Endodermal cell (in vitro differentiated cells): ENCODE data around the gene NUBPL. TPM values are rescaled to one million over a fixed set of nuclear protein-coding genes. Genes with fewer than 3 reads are reported as not detected.

Source experiments
- DNase-seq: peaks from one replicate; pipeline ENCODE4 v3.0.0-alpha.2; 2017
- H3K27ac ChIP-seq: 2 replicates; pipeline ENCODE4 v1.5.1; 2013; ENCODE audit warnings: mild to moderate bottlenecking, low read depth, low read length, moderate library complexity
- H3K27me3 ChIP-seq: 2 replicates; pipeline ENCODE4 v1.6.1; 2013; ENCODE audit warnings: mild to moderate bottlenecking, low read length, moderate library complexity; ENCODE audit not compliant: insufficient read depth, control insufficient read depth, poor library complexity, severe bottlenecking
- H3K36me3 ChIP-seq: 2 replicates; pipeline ENCODE4 v1.7.0; 2013; ENCODE audit warnings: mild to moderate bottlenecking, low read length, moderate library complexity; ENCODE audit not compliant: control insufficient read depth, insufficient read depth
- H3K4me1 ChIP-seq: one replicate; pipeline ENCODE4 v1.7.0; 2013; ENCODE audit warnings: low read length; ENCODE audit not compliant: control insufficient read depth, insufficient read depth
- H3K4me3 ChIP-seq: 2 replicates; pipeline ENCODE4 v1.5.1; 2013; ENCODE audit warnings: mild to moderate bottlenecking, low read length, moderate library complexity
- H3K9ac ChIP-seq: 2 replicates; pipeline ENCODE4 v1.6.1; 2013; ENCODE audit warnings: mild to moderate bottlenecking, low read length, moderate library complexity; ENCODE audit not compliant: poor library complexity, severe bottlenecking; ENCODE audit errors: extremely low read depth
- H3K9me3 ChIP-seq: 2 replicates; pipeline ENCODE4 v1.6.1; 2013; ENCODE audit warnings: mild to moderate bottlenecking, low read length, moderate library complexity; ENCODE audit not compliant: control insufficient read depth
- H3K27ac Mint-ChIP-seq: 2 replicates; pipeline ENCODE4 v1.8.0; 2020; ENCODE audit warnings: mixed read lengths
- H3K27me3 Mint-ChIP-seq: 2 replicates; pipeline ENCODE4 v1.8.0; 2021; ENCODE audit warnings: mild to moderate bottlenecking, mixed read lengths; ENCODE audit not compliant: insufficient read depth
- H3K36me3 Mint-ChIP-seq: 2 replicates; pipeline ENCODE4 v1.8.0; 2020; ENCODE audit warnings: low read depth, mixed read lengths
- H3K4me1 Mint-ChIP-seq: 2 replicates; pipeline ENCODE4 v1.8.0; 2020; ENCODE audit warnings: mixed read lengths
- H3K4me3 Mint-ChIP-seq: 2 replicates; pipeline ENCODE4 v1.8.0; 2020; ENCODE audit warnings: mild to moderate bottlenecking, moderate library complexity, mixed read lengths
- H3K9me3 Mint-ChIP-seq: 2 replicates; pipeline ENCODE4 v1.8.0; 2020; ENCODE audit warnings: mild to moderate bottlenecking, mixed read lengths
- CTCF ChIP-seq: fragments of 200-600 bp; sonication (generic); conservative IDR thresholded peaks from 2 replicates; pipeline ENCODE4 v1.5.0; 2021; ENCODE audit warnings: antibody characterized with exemption, mild to moderate bottlenecking
- WGBS, 2 experiments: methylation state at CpG; one replicate each; pipeline versions ENCODE4 v1.1.5 to v1.1.7; 2013; ENCODE audit warnings: missing lambda C conversion rate in 2 of 2, mixed read lengths in 1 of 2; ENCODE audit not compliant: insufficient coverage in 1 of 2, insufficient read length in 1 of 2; 5-methylcytosine and 5-hydroxymethylcytosine counted together
- total RNA-seq, 2 donors: library from RNA; stranded (reverse); fragmentation: NEBNext Ultra II Directional in 1 of 2; extraction: Animal tissue kit (Norgen Biotek cat#: 25700) in 1 of 2; gene quantifications; 2 replicates in 1 of 2; 3 replicates in 1 of 2; pipeline ENCODE4 v1.2.1, GENCODE V29; 2021

NUBPL gene
- total RNA-seq, 2 donors from 2014 or later, result 12.2 to 14.0 TPM

GRCh38 chr14:31541702-31542101 lies 19.5 kb upstream of the NUBPL start:
- no peaks in the 10 kb centered on the region for H3K4me1 Mint-ChIP-seq
- no peaks in the 10 kb centered on the region for H3K27me3 Mint-ChIP-seq

GRCh38 chr14:31543969-31544799 lies 17.0 kb upstream of the NUBPL start:
- Histone ChIP-seq H3K4me3 (no peak overlapping the region), H3K9me3 (no peaks in the 10 kb centered on the region), H3K9ac (no peak overlapping the region), H3K36me3 (no peaks in the 10 kb centered on the region), H3K4me1 (no peaks in the 10 kb centered on the region), H3K27me3 (no peaks in the 10 kb centered on the region), H3K27ac (no peak overlapping the region)
- no peaks in the 10 kb centered on the region for H3K4me1 Mint-ChIP-seq
- peak; percentile 66 for TF ChIP-seq CTCF
- H3K36me3 Mint-ChIP-seq, result no peaks in the 10 kb centered on the region
- no peak overlapping the region for H3K27ac Mint-ChIP-seq
- no peak overlapping the region for H3K4me3 Mint-ChIP-seq
- no peaks in the 10 kb centered on the region for H3K9me3 Mint-ChIP-seq
- peak; percentile 46 for DNase-seq
- H3K27me3 Mint-ChIP-seq, result peaks cover 8% of the 10 kb centered on the region
- 70 to 72% methylated on average over 3 to 5 of the region's 5 CpGs for WGBS, 2 experiments

More at GRCh38 chr14:31541702-31542101, 19.5 kb upstream of the NUBPL start:
- no peak for TF ChIP-seq CTCF
- Histone ChIP-seq H3K27ac (no peak overlapping the region), H3K27me3 (no peaks in the 10 kb centered on the region), H3K4me1 (no peaks in the 10 kb centered on the region), H3K4me3 (no peak overlapping the region), H3K36me3 (no peaks in the 10 kb centered on the region), H3K9me3 (no peaks in the 10 kb centered on the region), H3K9ac (no peak overlapping the region)
- no peak for DNase-seq
- no peak overlapping the region for H3K27ac Mint-ChIP-seq
- no peaks in the 10 kb centered on the region for H3K36me3 Mint-ChIP-seq
- no peaks in the 10 kb centered on the region for H3K9me3 Mint-ChIP-seq
- WGBS, 2 experiments, result 75 to 86% methylated on average over 1 of the region's 1 CpG
- H3K4me3 Mint-ChIP-seq, result no peak overlapping the region

GRCh38 chr14:31544816-31545215 lies 16.4 kb upstream of the NUBPL start:
- DNase-seq, result no peak
- H3K4me3 Mint-ChIP-seq, result no peak overlapping the region
- H3K27me3 Mint-ChIP-seq, result peaks cover 9% of the 10 kb centered on the region
- TF ChIP-seq CTCF, result no peak
- no peaks in the 10 kb centered on the region for H3K9me3 Mint-ChIP-seq
- no peak overlapping the region for H3K4me3 ChIP-seq
- H3K36me3 Mint-ChIP-seq, result no peaks in the 10 kb centered on the region
- H3K4me1 Mint-ChIP-seq, result no peaks in the 10 kb centered on the region
- H3K36me3 ChIP-seq, result no peaks in the 10 kb centered on the region
- H3K27me3 ChIP-seq, result no peaks in the 10 kb centered on the region
- WGBS, 2 experiments, result 95% methylated on average over 3 of the region's 3 CpGs; no CpG with 5 or more reads in 1 of the 2 experiments
- no peak overlapping the region for H3K27ac Mint-ChIP-seq
- H3K27ac ChIP-seq, result no peak overlapping the region
- H3K9me3 ChIP-seq, result no peaks in the 10 kb centered on the region
- no peak overlapping the region for H3K9ac ChIP-seq
- H3K4me1 ChIP-seq, result no peaks in the 10 kb centered on the region
